BE2C (cell line): ENCODE measurements around the gene BMPR1A.

Experiments used
- DNase-seq: peaks from one replicate; pipeline ENCODE4 v3.0.0-alpha.2; 2020
- H3K27me3 ChIP-seq: fragments of 250-450 bp; sonication (Bioruptor Pico); 2 replicates; pipeline ENCODE4 v1.5.1; 2020; ENCODE audit warnings: mild to moderate bottlenecking
- H3K36me3 ChIP-seq: fragments of 250-450 bp; sonication (Bioruptor Pico); 2 replicates; pipeline ENCODE4 v1.5.1; 2020; ENCODE audit warnings: mild to moderate bottlenecking
- H3K4me1 ChIP-seq: fragments of 250-450 bp; sonication (Bioruptor Pico); 2 replicates; pipeline ENCODE4 v1.5.1; 2020
- H3K4me3 ChIP-seq: 2 replicates; pipeline ENCODE4 v1.5.1; 2011; ENCODE audit warnings: low read depth, low read length
- H3K9me3 ChIP-seq: fragments of 250-450 bp; sonication (Bioruptor Pico); 2 replicates; pipeline ENCODE4 v1.5.1; 2020
- CTCF ChIP-seq: IDR thresholded peaks from 2 replicates; pipeline ENCODE4 v1.5.1; 2012; ENCODE audit warnings: mild to moderate bottlenecking, low read depth, low read length

The BMPR1A gene

GRCh38 chr10:86827639-86828038, 71.2 kb downstream of the BMPR1A start:
- no peaks in the 10 kb centered on the region for H3K36me3 ChIP-seq
- no peaks in the 10 kb centered on the region; the same call in 1 of the 2 replicates for H3K4me1 ChIP-seq
- DNase-seq, result no peak
- TF ChIP-seq CTCF, result no peak
- no peaks in the 10 kb centered on the region for H3K9me3 ChIP-seq
- H3K27me3 ChIP-seq, result no peaks in the 10 kb centered on the region
- no peak overlapping the region for H3K4me3 ChIP-seq

- no peak for TF ChIP-seq CTCF
- H3K36me3 ChIP-seq, result no peaks in the 10 kb centered on the region
- H3K4me3 ChIP-seq, result no peak overlapping the region
- no peaks in the 10 kb centered on the region for H3K27me3 ChIP-seq
- H3K4me1 ChIP-seq, result no peaks in the 10 kb centered on the region; the same call in 1 of the 2 replicates
- DNase-seq, result no peak
- H3K9me3 ChIP-seq, result no peaks in the 10 kb centered on the region
Observed at GRCh38 chr10:86828145-86828544, 71.7 kb downstream of the BMPR1A start.

GRCh38 chr10:86829472-86829871, 73.1 kb downstream of the BMPR1A start:
- TF ChIP-seq CTCF, result no peak
- no peaks in the 10 kb centered on the region for H3K9me3 ChIP-seq

GRCh38 chr10:86830043-86830591, 73.7 kb downstream of the BMPR1A start:
- Histone ChIP-seq H3K36me3 (no peaks in the 10 kb centered on the region), H3K9me3 (no peaks in the 10 kb centered on the region), H3K27me3 (no peaks in the 10 kb centered on the region), H3K4me3 (no peak overlapping the region), H3K4me1 (no peaks in the 10 kb centered on the region)
- DNase-seq, result no peak
- no peak for TF ChIP-seq CTCF

More at GRCh38 chr10:86829472-86829871, 73.1 kb downstream of the BMPR1A start:
- no peaks in the 10 kb centered on the region for H3K4me1 ChIP-seq
- H3K36me3 ChIP-seq, result no peaks in the 10 kb centered on the region
- no peak overlapping the region for H3K4me3 ChIP-seq
- DNase-seq, result no peak
- no peaks in the 10 kb centered on the region for H3K27me3 ChIP-seq

GRCh38 chr10:86833969-86834368, 77.5 kb downstream of the BMPR1A start:
- Histone ChIP-seq H3K36me3 (no peaks in the 10 kb centered on the region; the same call in 1 of the 2 replicates), H3K4me1 (no peaks in the 10 kb centered on the region), H3K4me3 (no peak overlapping the region), H3K27me3 (no peaks in the 10 kb centered on the region), H3K9me3 (no peaks in the 10 kb centered on the region)
- DNase-seq, result no peak
- no peak for TF ChIP-seq CTCF

- no peak for TF ChIP-seq CTCF
- H3K4me1 ChIP-seq, result no peaks in the 10 kb centered on the region
- H3K9me3 ChIP-seq, result no peaks in the 10 kb centered on the region
- H3K27me3 ChIP-seq, result no peaks in the 10 kb centered on the region
- peaks cover 7% of the 10 kb centered on the region for H3K36me3 ChIP-seq
- H3K4me3 ChIP-seq, result no peak overlapping the region
- DNase-seq, result no peak
Observed at GRCh38 chr10:86836044-86836443, 79.6 kb downstream of the BMPR1A start.
